Prostate gland (tissue), 2 donors: ENCODE data around the gene TNS1. TPM values are rescaled to one million over a fixed set of nuclear protein-coding genes. Genes with fewer than 3 reads are reported as not detected.

Source experiments
- DNase-seq: peaks from one replicate; pipeline ENCODE4 v3.0.0-alpha.2; 2019; ENCODE audit warnings: low spot score
- H3K27ac ChIP-seq, 2 donors: fragments of 200-600 bp; sonication (generic); 2 replicates each; pipeline ENCODE4 v1.5.1; 2017 to 2019
- H3K27me3 ChIP-seq: fragments of 200-600 bp; sonication (generic); replicated peaks from 2 replicates; pipeline ENCODE4 v1.5.1; 2019; ENCODE audit not compliant: insufficient read depth
- H3K36me3 ChIP-seq, 2 donors: fragments of 200-600 bp; sonication (generic); 1 replicate in 1 of 2; 2 replicates in 1 of 2; pipeline versions ENCODE4 v1.5.1 to v1.8.1; 2017 to 2019
- H3K4me1 ChIP-seq: fragments of 200-600 bp; sonication (generic); replicated peaks from 2 replicates; pipeline ENCODE4 v1.5.1; 2019
- H3K4me3 ChIP-seq, 2 donors: fragments of 200-600 bp; sonication (generic); 2 replicates each; pipeline ENCODE4 v1.5.1; 2017 to 2019
- H3K9me3 ChIP-seq: fragments of 200-600 bp; sonication (generic); 2 replicates; pipeline ENCODE4 v1.5.1; 2017
- CTCF ChIP-seq, 4 experiments: fragments of 200-600 bp in 2 of 4; fragments of 450-650 bp in 2 of 4; sonication (generic) in 2 of 4; IDR thresholded peaks; 1 replicate in 3 of 4; 2 replicates in 1 of 4; pipeline ENCODE4 v1.5.1; 2016 to 2019; ENCODE audit warnings: antibody characterized with exemption in 4 of 4, mild to moderate bottlenecking in 2 of 4, moderate library complexity in 2 of 4
- POLR2A ChIP-seq: fragments of 450-650 bp; IDR thresholded peaks from one replicate; pipeline ENCODE4 v1.6.1; 2016; ENCODE audit warnings: antibody characterized with exemption, mild to moderate bottlenecking
- POLR2AphosphoS5 ChIP-seq: sonication (generic); formaldehyde crosslinking; IDR thresholded peaks from one replicate; pipeline ENCODE4 v1.6.1; 2017; ENCODE audit warnings: antibody characterized with exemption
- WGBS: methylation state at CpG from one replicate; pipeline ENCODE4 v1.1.5; 2018; 5-methylcytosine and 5-hydroxymethylcytosine counted together
- intact Hi-C: fragments of 100-400 bp; cut with DNase I; formaldehyde crosslinking; loops from one replicate; pipeline ENCODE4 v1.14.2; 2022
- total RNA-seq, 2 donors: library from RNA; depleted of rRNA; stranded (reverse); fragments of >200 nt; gene quantifications; one replicate each; pipeline ENCODE4 v1.1.0, GENCODE V29; 2016

TNS1 gene
- total RNA-seq, 2 donors from 2014 or later = 238 to 659 TPM

- Histone ChIP-seq H3K4me1 (peaks cover 5% of the 10 kb centered on the region), H3K27me3 (no peaks in the 10 kb centered on the region), H3K9me3 (no peaks in the 10 kb centered on the region), H3K27ac (no peak overlapping the region), H3K36me3 (no peaks in the 10 kb centered on the region), H3K4me3 (no peak overlapping the region)
- WGBS = 47% methylated on average over 6 of the region's 6 CpGs
- intact Hi-C loops = no loop called here
- DNase-seq = no peak
- TF ChIP-seq POLR2AphosphoS5 (no peak), POLR2A (no peak), CTCF (IDR thresholded peaks at IDR 0.05) (no peak)
These were observed 149.4 kb downstream of the TNS1 start for GRCh38 chr2:217853301-217853881.

DNA sequence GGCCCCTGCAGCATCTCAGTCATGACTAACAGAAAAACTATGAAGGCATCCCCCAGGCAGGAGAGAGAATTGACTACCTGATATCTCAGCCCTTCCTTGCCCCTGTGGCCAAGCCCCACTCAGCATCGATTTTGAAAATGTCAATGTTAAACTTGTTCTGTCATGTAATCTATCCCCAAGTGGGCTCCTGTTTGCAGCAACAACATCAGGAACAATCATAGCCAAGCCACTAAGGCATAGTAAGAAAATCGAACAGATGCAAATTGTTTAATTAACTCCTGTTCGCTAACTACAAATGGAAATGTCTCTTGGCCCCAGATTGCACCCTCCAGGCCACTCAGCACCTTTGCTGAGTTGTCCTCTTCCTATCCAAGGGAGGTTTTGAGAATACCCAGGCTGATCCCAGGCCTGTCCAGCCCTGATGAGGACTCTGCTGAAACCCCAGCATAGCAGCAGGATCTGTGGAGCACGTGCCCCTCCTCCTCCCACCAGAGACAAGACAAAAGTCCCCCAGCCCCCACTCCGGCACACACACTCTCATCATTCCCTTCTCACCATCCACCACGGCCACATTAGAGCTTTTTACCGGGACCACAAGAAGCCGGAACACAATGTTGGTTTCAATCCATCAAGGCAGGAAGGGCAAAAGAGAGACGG is 150.1 kb downstream of the TNS1 start:
- Histone ChIP-seq H3K4me1 (peaks cover 5% of the 10 kb centered on the region), H3K4me3 (no peak overlapping the region), H3K27ac (no peak overlapping the region), H3K27me3 (no peaks in the 10 kb centered on the region), H3K9me3 (no peaks in the 10 kb centered on the region), H3K36me3 (peaks cover 0 to 1% of the 10 kb centered on the region in 2 donors)
- TF ChIP-seq POLR2A (no peak), POLR2AphosphoS5 (no peak), CTCF (IDR thresholded peaks at IDR 0.05) (no peak)
- DNase-seq = no peak
- intact Hi-C loops = no loop called here
- WGBS = 60% methylated on average over 9 of the region's 9 CpGs

GRCh38 chr2:217851191-217852020 is 151.4 kb downstream of the TNS1 start:
- H3K27ac ChIP-seq = peak overlapping the region in 1 of 2 donors; percentile 30
- 67% methylated on average over 2 of the region's 2 CpGs for WGBS
- H3K4me1 ChIP-seq = peaks cover 5% of the 10 kb centered on the region
- DNase-seq = no peak
- TF ChIP-seq POLR2AphosphoS5 (no peak), CTCF (IDR thresholded peaks at IDR 0.05) (no peak), POLR2A (no peak)
- no peaks in the 10 kb centered on the region for H3K9me3 ChIP-seq
- no peaks in the 10 kb centered on the region for H3K27me3 ChIP-seq
- no peak overlapping the region for H3K4me3 ChIP-seq
- H3K36me3 ChIP-seq = peaks cover 0 to 4% of the 10 kb centered on the region in 2 donors
- intact Hi-C loops = no loop called here

GRCh38 chr2:217849154-217849975 is 153.4 kb downstream of the TNS1 start:
- Histone ChIP-seq H3K27ac (peak overlapping the region in 1 of 2 donors; percentile 6), H3K9me3 (no peaks in the 10 kb centered on the region), H3K27me3 (no peaks in the 10 kb centered on the region), H3K4me3 (no peak overlapping the region), H3K4me1 (peaks cover 5% of the 10 kb centered on the region), H3K36me3 (peaks cover 0 to 4% of the 10 kb centered on the region in 2 donors)
- intact Hi-C loops = no loop called here
- TF ChIP-seq CTCF (IDR thresholded peaks at IDR 0.05) (no peak), POLR2A (no peak), POLR2AphosphoS5 (no peak)
- WGBS = 61% methylated on average over 9 of the region's 9 CpGs
- DNase-seq = no peak
